PC-9 (cell line): ENCODE results near the gene ZNF311. TPM values are rescaled to one million over a fixed set of nuclear protein-coding genes. Genes with fewer than 3 reads are reported as not detected.

Experiments
- BruUV-seq: library from RNA; stranded (reverse); fragments of 400-500 nt; replicated peaks from 2 replicates; lab custom pipeline; 2021; lab: Mats Ljungman, UMichigan
- CTCF ChIA-PET: fragments of 300-600 bp; sonication (Branson Sonifier 250); formaldehyde crosslinking; loops from one replicate; lab custom pipeline; 2022; ENCODE audit warnings: antibody characterized with exemption; lab: Charles Lee
- POLR2A ChIA-PET: fragments of 300-600 bp; sonication (Branson Sonifier 250); formaldehyde crosslinking; loops from one replicate; lab custom pipeline; 2022; ENCODE audit warnings: antibody characterized with exemption; ENCODE audit not compliant: unreplicated experiment; lab: Charles Lee
- DNase-seq, 2 experiments: peaks; one replicate each; pipeline versions ENCODE4 v3.0.0 to v3.0.0-alpha.2; 2015 to 2022; ENCODE audit warnings: mixed read lengths in 1 of 2
- H2AFZ ChIP-seq: fragments of 200-600 bp; sonication (generic); 2 replicates; pipeline ENCODE4 v1.8.1; 2017; ENCODE audit warnings: antibody characterized with exemption
- H3F3A ChIP-seq: fragments of 200-600 bp; sonication (generic); 2 replicates; pipeline ENCODE4 v1.8.1; 2017; ENCODE audit warnings: antibody characterized with exemption, mild to moderate bottlenecking, low read depth; ENCODE audit not compliant: insufficient read depth
- H3K27ac ChIP-seq: fragments of 200-600 bp; sonication (generic); 2 replicates; pipeline ENCODE4 v1.6.1; 2016; ENCODE audit warnings: mixed run types
- H3K27me3 ChIP-seq: fragments of 200-600 bp; sonication (generic); 2 replicates; pipeline ENCODE4 v1.6.1; 2016; ENCODE audit warnings: low read depth, mixed run types; ENCODE audit not compliant: insufficient read depth
- H3K36me3 ChIP-seq: fragments of 200-600 bp; sonication (generic); 2 replicates; pipeline ENCODE4 v1.6.1; 2016; ENCODE audit warnings: low read depth, mixed run types
- H3K4me1 ChIP-seq: fragments of 200-600 bp; sonication (generic); replicated peaks from 2 replicates; pipeline ENCODE4 v1.6.1; 2016; ENCODE audit warnings: mixed run types; ENCODE audit not compliant: insufficient read depth
- H3K4me2 ChIP-seq: fragments of 200-600 bp; sonication (generic); 2 replicates; pipeline ENCODE4 v1.6.1; 2017; ENCODE audit warnings: mixed run types
- H3K4me3 ChIP-seq: fragments of 200-600 bp; sonication (generic); 2 replicates; pipeline ENCODE4 v1.6.1; 2016; ENCODE audit warnings: mixed run types
- H3K79me2 ChIP-seq: fragments of 200-600 bp; sonication (generic); 2 replicates; pipeline ENCODE4 v1.6.1; 2017; ENCODE audit warnings: low read depth, mixed run types
- H3K9me2 ChIP-seq: fragments of 200-600 bp; sonication (generic); 2 replicates; pipeline ENCODE4 v1.8.1; 2017; ENCODE audit warnings: mild to moderate bottlenecking; ENCODE audit not compliant: insufficient read depth
- H3K9me3 ChIP-seq: fragments of 200-600 bp; sonication (generic); 2 replicates; pipeline ENCODE4 v1.8.1; 2016; ENCODE audit warnings: low read depth; ENCODE audit not compliant: insufficient read depth
- H4K20me1 ChIP-seq: fragments of 200-600 bp; sonication (generic); 2 replicates; pipeline ENCODE4 v1.8.1; 2017; ENCODE audit not compliant: insufficient read depth
- CTCF ChIP-seq: fragments of 200-600 bp; sonication (generic); conservative IDR thresholded peaks from 2 replicates; pipeline ENCODE4 v1.6.1; 2017; ENCODE audit warnings: mixed run types, antibody characterized with exemption, mild to moderate bottlenecking, moderate library complexity
- EZH2 ChIP-seq: fragments of 200-600 bp; sonication (generic); IDR thresholded peaks from 2 replicates; pipeline ENCODE4 v1.8.0; 2017; ENCODE audit warnings: antibody characterized with exemption, low read depth
- intact Hi-C: fragments of 100-400 bp; cut with micrococcal nuclease; formaldehyde crosslinking; loops from one replicate; pipeline ENCODE4 v1.10.0; 2022; ENCODE audit not compliant: unreplicated experiment
- total RNA-seq: library from RNA; stranded (reverse); gene quantifications from 2 replicates; pipeline ENCODE4 v1.2.3, GENCODE V29; 2021

The ZNF311 gene
- total RNA-seq, 1 experiment from 2014 or later = 2.1 TPM

GRCh38 chr6:28945349-28945748 lies 59.8 kb downstream of the ZNF311 start:
- no peak for DNase-seq
- Histone ChIP-seq H3K4me3 (no peak overlapping the region), H4K20me1 (no peaks in the 10 kb centered on the region), H3K9me3 (no peaks in the 10 kb centered on the region), H2AFZ (no peak overlapping the region), H3K27ac (no peak overlapping the region), H3K4me1 (peaks cover 48% of the 10 kb centered on the region), H3F3A (peaks cover 49% of the 10 kb centered on the region), H3K4me2 (no peak overlapping the region), H3K27me3 (no peaks in the 10 kb centered on the region), H3K9me2 (no peaks in the 10 kb centered on the region), H3K79me2 (no peaks in the 10 kb centered on the region), H3K36me3 (no peaks in the 10 kb centered on the region)
- intact Hi-C loops = no loop called here
- no peak for TF ChIP-seq EZH2
- no peak for TF ChIP-seq CTCF
- ChIA-PET CTCF (interaction anchor here (0.6 kb wide), 1 partner anchor 39 kb away, joined by 7 read pairs; no protein-coding TSS in a partner anchor), POLR2A (no interaction called here)
- no TSS peak for BruUV-seq

Other genes with a start within 250 kb of the ZNF311 start
- 67.2 and 86.2 TPM in 2 replicates for gene TRIM27, start 81.3 kb downstream of the ZNF311 start, total RNA-seq
- gene OR2W1, start 39.9 kb upstream of the ZNF311 start, total RNA-seq = not detected in 2 replicates
- not detected in 2 replicates for gene OR2B3, start 82.0 kb upstream of the ZNF311 start, total RNA-seq
- not detected in 2 replicates for gene OR2J1, start 94.2 kb upstream of the ZNF311 start, total RNA-seq
- not detected in 2 replicates for gene OR2J3, start 102.7 kb upstream of the ZNF311 start, total RNA-seq
- not detected in 2 replicates for gene OR2J2, start 165.6 kb upstream of the ZNF311 start, total RNA-seq